ENCODE results near the gene NDUFA12.
A peak's percentile ranks its signal among the peaks of the same experiment; 100 is the strongest.

NDUFA12 gene

GRCh38 chr12:95003213-95003920, at the start of gene NDUFA12:
TSS of gene NDUFA12 (minus strand) at chr12:95003697. CDS start at chr12:95003680, 17 bp downstream.
- TF ChIP-seq CTCF (IDR thresholded peaks at IDR 0.05; ENCODE audit: control extremely low read depth, extremely low read depth, low read depth, missing control alignments) = no peak
- POLR2A ChIA-PET = interaction anchor here (0.6 to 1.0 kb wide), 2 partner anchors 14 to 318 kb away, joined by 4 to 6 read pairs; no protein-coding TSS in a partner anchor
- DNase-seq (ENCODE audit: extremely low spot score) = peak; percentile 95
- CTCF ChIA-PET = interaction anchor here (0.7 to 1.5 kb wide), 8 partner anchors 8 to 172 kb away, joined by 3 to 9 read pairs (median 3); no protein-coding TSS in a partner anchor

GRCh38 chr12:95051241-95051640, 47.7 kb upstream of the NDUFA12 start:
- DNase-seq (ENCODE audit: extremely low spot score) = no peak
- TF ChIP-seq CTCF (IDR thresholded peaks at IDR 0.05; ENCODE audit: control extremely low read depth, extremely low read depth, low read depth, missing control alignments) = no peak
- CTCF ChIA-PET = interaction anchor here (0.9 kb wide), 1 partner anchor 18 kb away, joined by 3 read pairs; no protein-coding TSS in a partner anchor
- POLR2A ChIA-PET = interaction anchor here (0.6 kb wide), 1 partner anchor 474 kb away, joined by 3 read pairs; no protein-coding TSS in a partner anchor

- POLR2A ChIA-PET = no interaction called here
- no peak for DNase-seq (ENCODE audit: extremely low spot score)
- TF ChIP-seq CTCF (IDR thresholded peaks at IDR 0.05; ENCODE audit: control extremely low read depth, extremely low read depth, low read depth, missing control alignments) = no peak
- CTCF ChIA-PET = no interaction called here
Observed at GRCh38 chr12:95037906-95038305, 34.4 kb upstream of the NDUFA12 start.

GRCh38 chr12:95034750-95035149, 31.3 kb upstream of the NDUFA12 start:
- POLR2A ChIA-PET = no interaction called here
- no peak for TF ChIP-seq CTCF (IDR thresholded peaks at IDR 0.05; ENCODE audit: control extremely low read depth, extremely low read depth, low read depth, missing control alignments)
- DNase-seq (ENCODE audit: extremely low spot score) = no peak
- CTCF ChIA-PET = interaction anchor here (0.8 kb wide), 1 partner anchor 809 kb away, joined by 3 read pairs; no protein-coding TSS in a partner anchor

GRCh38 chr12:95022477-95022876, 19.0 kb upstream of the NDUFA12 start:
- DNase-seq (ENCODE audit: extremely low spot score) = no peak
- ChIA-PET CTCF (interaction anchor here (0.7 kb wide), 1 partner anchor 68 kb away, joined by 3 read pairs; no protein-coding TSS in a partner anchor), POLR2A (no interaction called here)
- peak; percentile 13 for TF ChIP-seq CTCF (IDR thresholded peaks at IDR 0.05; ENCODE audit: control extremely low read depth, extremely low read depth, low read depth, missing control alignments)

- no peak for TF ChIP-seq CTCF (IDR thresholded peaks at IDR 0.05; ENCODE audit: control extremely low read depth, extremely low read depth, low read depth, missing control alignments)
- POLR2A ChIA-PET = no interaction called here
- no peak for DNase-seq (ENCODE audit: extremely low spot score)
Observed at GRCh38 chr12:95017482-95017881, 14.0 kb upstream of the NDUFA12 start.

More at GRCh38 chr12:95017482-95017881, 14.0 kb upstream of the NDUFA12 start:
- CTCF ChIA-PET = interaction anchor here (1.0 to 1.2 kb wide), 2 partner anchors 9 to 13 kb away, joined by 3 read pairs; no protein-coding TSS in a partner anchor

Data from GM10248 (cell line).